Keratinocyte (primary cell): Measurements from ENCODE around the gene BCO1. TPM values are rescaled to one million over a fixed set of nuclear protein-coding genes. Genes with fewer than 3 reads are reported as not detected.

ENCODE experiments used
- DNase-seq: peaks from one replicate; pipeline ENCODE4 v3.0.0-alpha.2; 2011; ENCODE audit warnings: low read depth, missing footprints, low spot score
- FAIRE-seq: peaks from 2 replicates; lab custom pipeline; 2011; peaks lifted over from hg19 to GRCh38; lab: Jason Lieb, UNC
- H2AFZ ChIP-seq: 2 replicates; pipeline ENCODE4 v1.6.0; 2012; ENCODE audit warnings: low read length, control low read depth, inconsistent platforms; ENCODE audit not compliant: control insufficient read depth
- H3K27ac ChIP-seq: 2 replicates; pipeline ENCODE4 v1.5.1; 2011; ENCODE audit warnings: low read length; ENCODE audit not compliant: control insufficient read depth, insufficient read depth
- H3K27me3 ChIP-seq: 3 replicates; pipeline ENCODE4 v1.6.0; 2011; ENCODE audit warnings: low read length; ENCODE audit not compliant: control insufficient read depth, insufficient read depth; ENCODE audit errors: extremely low read depth
- H3K36me3 ChIP-seq, 2 experiments: 2 replicates in 1 of 2; 3 replicates in 1 of 2; pipeline ENCODE4 v1.5.1; 2011; ENCODE audit warnings: low read length in 2 of 2, mild to moderate bottlenecking in 1 of 2; ENCODE audit not compliant: control insufficient read depth in 2 of 2, insufficient read depth in 2 of 2; ENCODE audit errors: extremely low read depth in 1 of 2
- H3K4me1 ChIP-seq: 3 replicates; pipeline ENCODE4 v1.5.1; 2011; ENCODE audit warnings: low read length; ENCODE audit not compliant: control insufficient read depth, insufficient read depth; ENCODE audit errors: extremely low read depth
- H3K4me2 ChIP-seq: 3 replicates; pipeline ENCODE4 v1.6.0; 2011; ENCODE audit warnings: low read depth, low read length; ENCODE audit not compliant: control insufficient read depth, insufficient read depth; ENCODE audit errors: extremely low read depth
- H3K4me3 ChIP-seq, 3 experiments: fragments of 200-600 bp in 1 of 3; sonication (generic) in 1 of 3; 2 replicates in 2 of 3; 3 replicates in 1 of 3; pipeline ENCODE4 v1.5.1; 2011 to 2016; ENCODE audit warnings: low read length in 3 of 3, mild to moderate bottlenecking in 3 of 3, control low read depth in 2 of 3, inconsistent platforms in 1 of 3, low read depth in 1 of 3, mixed read lengths in 1 of 3, mixed run types in 1 of 3, moderate library complexity in 1 of 3; ENCODE audit not compliant: control insufficient read depth in 2 of 3, insufficient read depth in 2 of 3; ENCODE audit errors: extremely low read depth in 1 of 3
- H3K79me2 ChIP-seq: 2 replicates; pipeline ENCODE4 v1.6.0; 2012; ENCODE audit warnings: low read length; ENCODE audit not compliant: control insufficient read depth, insufficient read depth
- H3K9ac ChIP-seq: 3 replicates; pipeline ENCODE4 v1.6.0; 2011; ENCODE audit warnings: low read length; ENCODE audit not compliant: control insufficient read depth, insufficient read depth; ENCODE audit errors: extremely low read depth
- H3K9me1 ChIP-seq: 3 replicates; pipeline ENCODE4 v1.6.0; 2011; ENCODE audit warnings: low read length; ENCODE audit not compliant: control insufficient read depth, insufficient read depth; ENCODE audit errors: extremely low read depth
- H3K9me3 ChIP-seq: 2 replicates; pipeline ENCODE4 v1.5.1; 2012; ENCODE audit warnings: low read depth, low read length; ENCODE audit not compliant: control insufficient read depth
- H4K20me1 ChIP-seq: 3 replicates; pipeline ENCODE4 v1.6.0; 2011; ENCODE audit warnings: low read length; ENCODE audit not compliant: control insufficient read depth, insufficient read depth; ENCODE audit errors: extremely low read depth
- EZH2 ChIP-seq: IDR thresholded peaks from one replicate; pipeline ENCODE4 v1.6.1; 2012; ENCODE audit warnings: inconsistent platforms, mild to moderate bottlenecking, low read length, moderate library complexity
- dilution Hi-C: fragments of 300-500 bp; cut with MboI; formaldehyde crosslinking; loops from one replicate; pipeline ENCODE4 v1.7.0; 2020; ENCODE audit warnings: low sequenced_read_pairs; ENCODE audit not compliant: extremely low pct_ligation_motif_present
- polyA plus RNA-seq, 5 experiments: library from polyadenylated mRNA; depleted of rRNA in 3 of 5; stranded (reverse) in 3 of 5; stranded (forward) in 1 of 5; unstranded in 1 of 5; fragments of >200 nt; gene quantifications; 1 replicate in 1 of 5; 2 replicates in 3 of 5; 3 replicates in 1 of 5; pipeline versions ENCODE4 v1.2.1 to v1.2.3, GENCODE V29; 2011 to 2012; ENCODE audit warnings: missing spikeins in 2 of 5, low read depth in 1 of 5, low replicate concordance in 1 of 5
- TF ChIP-seq, protein P1 (sequence below), 3 experiments: IDR thresholded peaks in 1 of 3; conservative IDR thresholded peaks in 1 of 3; optimal IDR thresholded peaks in 1 of 3; 2 replicates in 2 of 3; 3 replicates in 1 of 3; pipeline versions ENCODE3 to v1.5.1; 2011; ENCODE audit warnings: low read length in 3 of 3, mild to moderate bottlenecking in 3 of 3, moderate library complexity in 2 of 3, control low read depth in 1 of 3, inconsistent platforms in 1 of 3; ENCODE audit not compliant: insufficient read depth in 2 of 3; ENCODE audit errors: extremely low read depth in 1 of 3

Gene BCO1
- polyA plus RNA-seq, 1 donor (not counting 4 experiments of a cell fraction or from before 2014, with no cell fraction given): 0.07 TPM

DNA sequence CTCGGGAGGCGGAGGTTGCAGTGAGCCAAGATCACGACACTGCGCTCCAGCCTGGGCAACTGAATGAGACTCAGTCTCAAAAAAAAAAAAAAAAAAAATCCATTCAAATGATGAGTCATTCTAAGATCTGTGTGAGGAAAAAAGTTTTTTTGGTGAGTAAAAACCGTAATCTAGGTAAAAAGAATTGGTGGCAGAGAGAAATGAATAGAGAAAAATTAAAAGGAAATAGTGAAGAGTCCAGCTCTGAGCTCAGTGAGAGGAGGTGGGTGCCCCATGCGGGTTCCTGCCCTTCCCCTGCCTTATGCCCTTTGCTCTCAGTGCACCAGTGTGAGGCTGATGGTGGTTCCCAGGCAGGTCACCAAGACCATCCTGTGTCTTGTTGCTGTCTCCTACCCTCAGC, 97.2 kb downstream of the BCO1 start:
- H3K27ac ChIP-seq: no peak overlapping the region
- no peak overlapping the region for H3K9ac ChIP-seq
- peaks cover 0 to 2% of the 10 kb centered on the region in 2 experiments for H3K36me3 ChIP-seq
- no peak overlapping the region for H3K4me3 ChIP-seq
- H3K79me2 ChIP-seq: peaks cover 26% of the 10 kb centered on the region
- H3K9me1 ChIP-seq: no peaks in the 10 kb centered on the region
- DNase-seq (no peak), FAIRE-seq (no peak)
- H4K20me1 ChIP-seq: no peaks in the 10 kb centered on the region
- H2AFZ ChIP-seq: no peak overlapping the region
- H3K9me3 ChIP-seq: no peaks in the 10 kb centered on the region
- no peak for TF ChIP-seq EZH2
- TF ChIP-seq, protein P1, sequence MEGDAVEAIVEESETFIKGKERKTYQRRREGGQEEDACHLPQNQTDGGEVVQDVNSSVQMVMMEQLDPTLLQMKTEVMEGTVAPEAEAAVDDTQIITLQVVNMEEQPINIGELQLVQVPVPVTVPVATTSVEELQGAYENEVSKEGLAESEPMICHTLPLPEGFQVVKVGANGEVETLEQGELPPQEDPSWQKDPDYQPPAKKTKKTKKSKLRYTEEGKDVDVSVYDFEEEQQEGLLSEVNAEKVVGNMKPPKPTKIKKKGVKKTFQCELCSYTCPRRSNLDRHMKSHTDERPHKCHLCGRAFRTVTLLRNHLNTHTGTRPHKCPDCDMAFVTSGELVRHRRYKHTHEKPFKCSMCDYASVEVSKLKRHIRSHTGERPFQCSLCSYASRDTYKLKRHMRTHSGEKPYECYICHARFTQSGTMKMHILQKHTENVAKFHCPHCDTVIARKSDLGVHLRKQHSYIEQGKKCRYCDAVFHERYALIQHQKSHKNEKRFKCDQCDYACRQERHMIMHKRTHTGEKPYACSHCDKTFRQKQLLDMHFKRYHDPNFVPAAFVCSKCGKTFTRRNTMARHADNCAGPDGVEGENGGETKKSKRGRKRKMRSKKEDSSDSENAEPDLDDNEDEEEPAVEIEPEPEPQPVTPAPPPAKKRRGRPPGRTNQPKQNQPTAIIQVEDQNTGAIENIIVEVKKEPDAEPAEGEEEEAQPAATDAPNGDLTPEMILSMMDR (optimal IDR thresholded peaks at IDR 0.05 in 1 of 3, IDR thresholded peaks at IDR 0.05 in 1 of 3, conservative IDR thresholded peaks at IDR 0.05 in 1 of 3; ENCODE audit: extremely low read depth in 1 of 3, insufficient read depth in 2 of 3, low read length in 3 of 3): no peak
- H3K4me1 ChIP-seq: no peaks in the 10 kb centered on the region
- H3K27me3 ChIP-seq: no peaks in the 10 kb centered on the region
- no peak overlapping the region for H3K4me2 ChIP-seq
- dilution Hi-C loops: no loop called here

DNA sequence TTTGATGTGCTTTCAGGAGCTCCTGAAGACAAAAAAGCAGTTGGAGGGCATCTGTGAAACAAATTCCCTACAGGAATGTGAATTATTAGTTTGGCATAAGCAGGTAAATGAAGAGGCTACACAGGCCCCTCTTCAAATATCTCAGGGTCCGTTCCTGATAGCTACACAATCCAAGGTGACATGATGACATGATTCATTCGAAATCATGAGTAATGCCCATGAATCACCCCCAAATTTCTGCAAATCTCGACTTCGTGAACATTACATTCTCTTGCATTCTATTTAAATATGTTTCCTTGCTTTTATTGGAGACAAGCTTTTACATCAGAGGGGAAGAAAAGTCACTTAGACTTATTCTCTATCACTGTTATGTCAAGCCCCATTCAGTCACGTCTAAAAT, 98.6 kb downstream of the BCO1 start:
- H3K9me3 ChIP-seq: no peaks in the 10 kb centered on the region
- peaks cover 22% of the 10 kb centered on the region for H3K79me2 ChIP-seq
- H3K27ac ChIP-seq: no peak overlapping the region
- H3K4me1 ChIP-seq: no peaks in the 10 kb centered on the region
- no peak overlapping the region for H3K4me2 ChIP-seq
- TF ChIP-seq, protein P1 (optimal IDR thresholded peaks at IDR 0.05 in 1 of 3, IDR thresholded peaks at IDR 0.05 in 1 of 3, conservative IDR thresholded peaks at IDR 0.05 in 1 of 3; ENCODE audit: extremely low read depth in 1 of 3, insufficient read depth in 2 of 3, low read length in 3 of 3): no peak
- no peak for TF ChIP-seq EZH2
- H3K36me3 ChIP-seq: peaks cover 0 to 2% of the 10 kb centered on the region in 2 experiments
- H3K9me1 ChIP-seq: no peaks in the 10 kb centered on the region
- dilution Hi-C loops: no loop called here
- no peak for FAIRE-seq
- no peak overlapping the region for H3K4me3 ChIP-seq
- H2AFZ ChIP-seq: no peak overlapping the region
- H3K27me3 ChIP-seq: no peaks in the 10 kb centered on the region
- no peak for DNase-seq
- H4K20me1 ChIP-seq: no peaks in the 10 kb centered on the region
- no peak overlapping the region for H3K9ac ChIP-seq

Other genes with a start within 250 kb of the BCO1 start
- gene CMC2, start 231.8 kb upstream of the BCO1 start, polyA plus RNA-seq: 82.4 to 92.2 TPM (median 91.8 TPM) in 3 replicates
- gene CENPN, start 231.5 kb upstream of the BCO1 start, polyA plus RNA-seq: 9.3 to 40.9 TPM (median 29.2 TPM) in 3 replicates
- gene ATMIN, start 202.8 kb upstream of the BCO1 start, polyA plus RNA-seq: 29.9 to 32.0 TPM (median 31.2 TPM) in 3 replicates
- 0.18 to 0.80 TPM (median 0.30 TPM) in 3 replicates for gene C16orf46, start 161.5 kb upstream of the BCO1 start, polyA plus RNA-seq
- 20.1 to 67.7 TPM (median 35.3 TPM) in 3 replicates for gene GCSH, start 142.3 kb upstream of the BCO1 start, polyA plus RNA-seq
- 5.3 to 6.5 TPM (median 5.8 TPM) in 3 replicates for gene GAN, start 76.3 kb downstream of the BCO1 start, polyA plus RNA-seq
- gene CMIP, start 206.1 kb downstream of the BCO1 start, polyA plus RNA-seq: 4.6 to 18.7 TPM (median 5.0 TPM) in 3 replicates